Measurements from ENCODE around the gene GLP1R. TPM values are rescaled to one million over a fixed set of nuclear protein-coding genes. Genes with fewer than 3 reads are reported as not detected.

Gene GLP1R
- total RNA-seq, 1 experiment from 2014 or later, result not detected

GRCh38 chr6:39084506-39084905 lies 35.9 kb downstream of the GLP1R start:
- ATAC-seq, result no peak
- CTCF ChIA-PET, result interaction anchor here (0.7 kb wide), 1 partner anchor 18 kb away, joined by 3 read pairs; no protein-coding TSS in a partner anchor
- in situ Hi-C loops (cut with HindIII; ENCODE audit: low pct_unique_long_range_greater_than_20kb, low sequenced_read_pairs), result no loop called here
- Histone ChIP-seq H3K4me1 (ENCODE audit: control insufficient read depth, insufficient read depth, low read length) (no peaks in the 10 kb centered on the region), H3K36me3 (ENCODE audit: control insufficient read depth, insufficient read depth, low read length) (no peaks in the 10 kb centered on the region), H3K4me3 (ENCODE audit: low read depth in 2 of 2, low read length in 2 of 2) (no peak overlapping the region), H3K27ac (ENCODE audit: low read length) (no peak overlapping the region), H3K27me3 (ENCODE audit: control insufficient read depth, insufficient read depth, low read length) (peaks cover 26% of the 10 kb centered on the region), H3K9me3 (ENCODE audit: control insufficient read depth, insufficient read depth, low read depth, low read length) (no peaks in the 10 kb centered on the region)
- POLR2A ChIA-PET, result no interaction called here
- TF ChIP-seq, protein P1, sequence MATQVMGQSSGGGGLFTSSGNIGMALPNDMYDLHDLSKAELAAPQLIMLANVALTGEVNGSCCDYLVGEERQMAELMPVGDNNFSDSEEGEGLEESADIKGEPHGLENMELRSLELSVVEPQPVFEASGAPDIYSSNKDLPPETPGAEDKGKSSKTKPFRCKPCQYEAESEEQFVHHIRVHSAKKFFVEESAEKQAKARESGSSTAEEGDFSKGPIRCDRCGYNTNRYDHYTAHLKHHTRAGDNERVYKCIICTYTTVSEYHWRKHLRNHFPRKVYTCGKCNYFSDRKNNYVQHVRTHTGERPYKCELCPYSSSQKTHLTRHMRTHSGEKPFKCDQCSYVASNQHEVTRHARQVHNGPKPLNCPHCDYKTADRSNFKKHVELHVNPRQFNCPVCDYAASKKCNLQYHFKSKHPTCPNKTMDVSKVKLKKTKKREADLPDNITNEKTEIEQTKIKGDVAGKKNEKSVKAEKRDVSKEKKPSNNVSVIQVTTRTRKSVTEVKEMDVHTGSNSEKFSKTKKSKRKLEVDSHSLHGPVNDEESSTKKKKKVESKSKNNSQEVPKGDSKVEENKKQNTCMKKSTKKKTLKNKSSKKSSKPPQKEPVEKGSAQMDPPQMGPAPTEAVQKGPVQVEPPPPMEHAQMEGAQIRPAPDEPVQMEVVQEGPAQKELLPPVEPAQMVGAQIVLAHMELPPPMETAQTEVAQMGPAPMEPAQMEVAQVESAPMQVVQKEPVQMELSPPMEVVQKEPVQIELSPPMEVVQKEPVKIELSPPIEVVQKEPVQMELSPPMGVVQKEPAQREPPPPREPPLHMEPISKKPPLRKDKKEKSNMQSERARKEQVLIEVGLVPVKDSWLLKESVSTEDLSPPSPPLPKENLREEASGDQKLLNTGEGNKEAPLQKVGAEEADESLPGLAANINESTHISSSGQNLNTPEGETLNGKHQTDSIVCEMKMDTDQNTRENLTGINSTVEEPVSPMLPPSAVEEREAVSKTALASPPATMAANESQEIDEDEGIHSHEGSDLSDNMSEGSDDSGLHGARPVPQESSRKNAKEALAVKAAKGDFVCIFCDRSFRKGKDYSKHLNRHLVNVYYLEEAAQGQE (IDR thresholded peaks at IDR 0.05; ENCODE audit: insufficient read depth in 1 of 2, low read depth in 2 of 2, low read length in 1 of 2), result no peak
- TF ChIP-seq SIN3A (IDR thresholded peaks at IDR 0.05; ENCODE audit: borderline replicate concordance, insufficient read depth, low read depth, low read length), result no peak
- no peak for TF ChIP-seq POLR2AphosphoS5 (IDR thresholded peaks at IDR 0.05; ENCODE audit: low read depth, low read length)
- no peak for TF ChIP-seq CTCF (IDR thresholded peaks at IDR 0.05)
- no peak for TF ChIP-seq TCF7L2 (IDR thresholded peaks at IDR 0.05; ENCODE audit: low read depth, low read length)
- BruUV-seq (replicated peaks), result no TSS peak
- intact Hi-C loops (cut with micrococcal nuclease; ENCODE audit: unreplicated experiment), result no loop called here
- no peak for DNase-seq (ENCODE audit: low read depth, low spot score)

DNA sequence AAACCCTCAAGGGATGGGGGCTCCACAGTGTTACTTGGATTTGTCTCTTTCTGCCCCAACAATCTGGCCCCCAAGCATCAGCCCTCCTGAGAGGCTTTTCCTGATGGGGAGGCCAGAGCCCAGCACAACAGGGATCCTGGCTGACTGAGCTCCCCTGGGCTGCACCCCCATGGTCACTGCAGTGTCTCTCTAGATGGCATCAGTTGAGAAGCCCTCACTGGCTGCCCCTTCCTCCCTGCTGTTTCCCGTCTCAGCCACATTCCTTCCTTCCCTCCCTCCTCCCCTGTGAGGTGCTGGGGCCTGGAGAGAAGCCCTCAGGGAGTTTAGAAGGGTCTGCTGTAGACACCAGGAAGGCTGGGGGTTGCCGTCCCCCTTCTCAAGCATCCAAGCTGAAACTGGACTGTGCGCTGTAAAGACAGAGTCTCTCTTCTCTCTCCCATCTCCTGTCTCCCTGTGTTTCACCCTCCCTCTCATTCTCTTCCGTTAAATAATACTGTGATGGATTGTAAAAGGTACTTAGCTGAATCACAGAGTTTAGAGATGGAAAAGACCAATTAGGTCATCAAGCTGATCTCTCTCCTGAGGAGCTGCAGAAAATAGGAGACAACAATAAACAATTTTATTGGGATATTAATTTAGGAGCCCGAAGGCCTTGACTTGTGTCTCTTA lies 36.7 kb downstream of the GLP1R start:
- ChIA-PET CTCF (interaction anchor here (0.7 kb wide), 1 partner anchor 17 kb away, joined by 3 read pairs; no protein-coding TSS in a partner anchor), POLR2A (no interaction called here)
- in situ Hi-C loops (cut with HindIII; ENCODE audit: low pct_unique_long_range_greater_than_20kb, low sequenced_read_pairs), result no loop called here
- DNase-seq (ENCODE audit: low read depth, low spot score) (no peak), ATAC-seq (no peak)
- no peaks in the 10 kb centered on the region for H3K4me1 ChIP-seq (ENCODE audit: control insufficient read depth, insufficient read depth, low read length)
- no peaks in the 10 kb centered on the region for H3K9me3 ChIP-seq (ENCODE audit: control insufficient read depth, insufficient read depth, low read depth, low read length)
- no peak overlapping the region for H3K27ac ChIP-seq (ENCODE audit: low read length)
- TF ChIP-seq CTCF (IDR thresholded peaks at IDR 0.05), result no peak
- TF ChIP-seq, protein P1 (IDR thresholded peaks at IDR 0.05; ENCODE audit: insufficient read depth in 1 of 2, low read depth in 2 of 2, low read length in 1 of 2), result no peak
- TF ChIP-seq POLR2AphosphoS5 (IDR thresholded peaks at IDR 0.05; ENCODE audit: low read depth, low read length), result no peak
- no peak for TF ChIP-seq TCF7L2 (IDR thresholded peaks at IDR 0.05; ENCODE audit: low read depth, low read length)
- TF ChIP-seq SIN3A (IDR thresholded peaks at IDR 0.05; ENCODE audit: borderline replicate concordance, insufficient read depth, low read depth, low read length), result no peak
- H3K36me3 ChIP-seq (ENCODE audit: control insufficient read depth, insufficient read depth, low read length), result no peaks in the 10 kb centered on the region
- peaks cover 30% of the 10 kb centered on the region for H3K27me3 ChIP-seq (ENCODE audit: control insufficient read depth, insufficient read depth, low read length)
- BruUV-seq (replicated peaks), result no TSS peak
- H3K4me3 ChIP-seq (ENCODE audit: low read depth in 2 of 2, low read length in 2 of 2), result no peak overlapping the region
- intact Hi-C loops (cut with micrococcal nuclease; ENCODE audit: unreplicated experiment), result no loop called here

Measured in Panc1 (cell line).